Mammary epithelial cell (primary cell): ENCODE results near the gene MS4A14.

Experiments
- CTCF ChIP-seq, 2 donors: IDR thresholded peaks in 1 of 2; conservative IDR thresholded peaks in 1 of 2; 2 replicates each; pipeline ENCODE4 v1.5.1; 2011 to 2012; ENCODE audit warnings: inconsistent platforms in 2 of 2, low read length in 2 of 2, mild to moderate bottlenecking in 2 of 2, control low read depth in 1 of 2, low read depth in 1 of 2; ENCODE audit not compliant: insufficient read depth in 1 of 2; ENCODE audit errors: extremely low read depth in 1 of 2
- EZH2 ChIP-seq: IDR thresholded peaks from 2 replicates; pipeline ENCODE4 v1.6.1; 2012; ENCODE audit warnings: low read length, inconsistent platforms, borderline replicate concordance

- TF ChIP-seq CTCF (conservative IDR thresholded peaks at IDR 0.05 in 1 of 2, IDR thresholded peaks at IDR 0.05 in 1 of 2; ENCODE audit: extremely low read depth in 1 of 2, insufficient read depth in 1 of 2, low read depth in 1 of 2, low read length in 2 of 2): no peak
- TF ChIP-seq EZH2: no peak
These were observed 49.0 kb upstream of the MS4A14 start for GRCh38 chr11:60347084-60347797.
